ENCODE data around the gene SV2C. TPM values are rescaled to one million over a fixed set of nuclear protein-coding genes. Genes with fewer than 3 reads are reported as not detected.

The SV2C gene
- total RNA-seq, 1 experiment from 2014 or later: 0.09 TPM

DNA sequence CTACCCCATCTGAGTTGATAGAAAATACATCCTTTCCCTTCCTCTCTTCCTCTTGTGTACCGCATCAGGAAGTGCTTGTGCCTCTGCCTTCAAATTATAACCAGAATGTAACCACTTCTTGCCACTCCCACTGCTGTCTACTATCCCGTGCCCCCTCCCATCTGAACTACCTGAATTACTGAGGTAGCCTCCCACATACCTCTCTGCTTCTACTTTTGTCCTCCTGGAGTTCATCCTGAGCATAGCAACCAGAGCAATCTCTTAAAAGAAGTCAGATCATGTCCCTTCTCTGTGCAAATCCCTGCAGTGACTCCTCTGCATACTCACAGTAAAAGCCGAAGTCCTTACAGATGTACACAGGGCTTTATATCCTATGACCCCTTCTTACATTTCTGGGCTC lies 23.0 kb downstream of the SV2C start (continued):
- no peak for TF ChIP-seq NFE2L1 (CRISPR knock-in tag; IDR thresholded peaks at IDR 0.05)
- no peak for TF ChIP-seq JUN (CRISPR knock-in tag; IDR thresholded peaks at IDR 0.05)
- TF ChIP-seq, protein P1, sequence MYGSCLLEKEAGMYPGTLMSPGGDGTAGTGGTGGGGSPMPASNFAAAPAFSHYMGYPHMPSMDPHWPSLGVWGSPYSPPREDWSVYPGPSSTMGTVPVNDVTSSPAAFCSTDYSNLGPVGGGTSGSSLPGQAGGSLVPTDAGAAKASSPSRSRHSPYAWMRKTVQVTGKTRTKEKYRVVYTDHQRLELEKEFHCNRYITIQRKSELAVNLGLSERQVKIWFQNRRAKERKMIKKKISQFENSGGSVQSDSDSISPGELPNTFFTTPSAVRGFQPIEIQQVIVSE (CRISPR knock-in tag; IDR thresholded peaks at IDR 0.05; ENCODE audit: borderline replicate concordance): no peak
- TF ChIP-seq HMGA2 (CRISPR knock-in tag; IDR thresholded peaks at IDR 0.05): no peak

DNA sequence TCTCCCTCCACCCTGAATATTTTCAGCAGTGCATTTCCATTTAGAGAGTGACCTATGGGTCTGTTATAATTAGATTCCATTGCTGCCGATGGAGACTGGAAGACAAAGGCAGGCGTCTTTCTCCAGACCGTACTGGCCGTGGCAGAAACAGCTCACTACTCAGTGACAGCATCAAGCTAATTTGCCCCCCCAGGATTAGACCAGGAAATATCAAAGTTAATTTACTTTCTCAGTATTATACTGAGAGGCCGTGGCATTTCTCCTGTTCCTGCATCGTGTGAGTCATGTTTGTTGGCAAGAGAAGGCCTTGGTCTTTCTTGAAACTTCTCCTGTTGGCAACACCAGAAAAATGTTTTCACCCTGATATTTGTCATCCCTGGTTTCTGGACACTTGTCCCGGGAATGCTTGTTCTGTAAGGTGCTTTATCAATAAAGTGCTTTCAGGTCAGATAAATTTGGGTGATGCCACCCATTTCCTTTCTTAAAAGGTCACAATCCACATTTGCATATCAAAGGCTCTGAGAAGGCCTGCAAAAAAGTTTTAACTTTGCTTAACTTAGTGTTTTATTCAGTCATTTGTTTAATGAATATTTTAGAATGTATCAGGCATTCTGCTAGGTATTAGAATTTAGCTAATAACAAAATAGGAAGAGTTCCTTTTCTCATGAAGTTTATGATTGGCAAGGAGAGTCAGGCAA lies 28.4 kb downstream of the SV2C start:
- DNase-seq (ENCODE audit: low spot score): no peak
- no peaks in the 10 kb centered on the region for H3K9me3 Mint-ChIP-seq
- CTCF ChIA-PET: no interaction called here
- H3K27ac Mint-ChIP-seq: no peak overlapping the region
- TF ChIP-seq NFATC4 (CRISPR knock-in tag; IDR thresholded peaks at IDR 0.05) (no peak), TCF7 (CRISPR knock-in tag; IDR thresholded peaks at IDR 0.05; ENCODE audit: low read depth) (no peak), RELA (CRISPR knock-in tag; IDR thresholded peaks at IDR 0.05; ENCODE audit: borderline replicate concordance) (no peak), ATF1 (CRISPR knock-in tag; IDR thresholded peaks at IDR 0.05) (no peak), KAT7 (CRISPR knock-in tag; IDR thresholded peaks at IDR 0.05; ENCODE audit: borderline replicate concordance) (no peak), MYBL2 (CRISPR knock-in tag; IDR thresholded peaks at IDR 0.05) (no peak), JUN (CRISPR knock-in tag; IDR thresholded peaks at IDR 0.05) (no peak), ZNF138 (CRISPR knock-in tag; conservative IDR thresholded peaks at IDR 0.05) (no peak), ZNF423 (CRISPR knock-in tag; IDR thresholded peaks at IDR 0.05) (no peak), ZNF317 (CRISPR knock-in tag; IDR thresholded peaks at IDR 0.05; ENCODE audit: borderline replicate concordance, low read depth) (no peak)
- TF ChIP-seq, protein P2, sequence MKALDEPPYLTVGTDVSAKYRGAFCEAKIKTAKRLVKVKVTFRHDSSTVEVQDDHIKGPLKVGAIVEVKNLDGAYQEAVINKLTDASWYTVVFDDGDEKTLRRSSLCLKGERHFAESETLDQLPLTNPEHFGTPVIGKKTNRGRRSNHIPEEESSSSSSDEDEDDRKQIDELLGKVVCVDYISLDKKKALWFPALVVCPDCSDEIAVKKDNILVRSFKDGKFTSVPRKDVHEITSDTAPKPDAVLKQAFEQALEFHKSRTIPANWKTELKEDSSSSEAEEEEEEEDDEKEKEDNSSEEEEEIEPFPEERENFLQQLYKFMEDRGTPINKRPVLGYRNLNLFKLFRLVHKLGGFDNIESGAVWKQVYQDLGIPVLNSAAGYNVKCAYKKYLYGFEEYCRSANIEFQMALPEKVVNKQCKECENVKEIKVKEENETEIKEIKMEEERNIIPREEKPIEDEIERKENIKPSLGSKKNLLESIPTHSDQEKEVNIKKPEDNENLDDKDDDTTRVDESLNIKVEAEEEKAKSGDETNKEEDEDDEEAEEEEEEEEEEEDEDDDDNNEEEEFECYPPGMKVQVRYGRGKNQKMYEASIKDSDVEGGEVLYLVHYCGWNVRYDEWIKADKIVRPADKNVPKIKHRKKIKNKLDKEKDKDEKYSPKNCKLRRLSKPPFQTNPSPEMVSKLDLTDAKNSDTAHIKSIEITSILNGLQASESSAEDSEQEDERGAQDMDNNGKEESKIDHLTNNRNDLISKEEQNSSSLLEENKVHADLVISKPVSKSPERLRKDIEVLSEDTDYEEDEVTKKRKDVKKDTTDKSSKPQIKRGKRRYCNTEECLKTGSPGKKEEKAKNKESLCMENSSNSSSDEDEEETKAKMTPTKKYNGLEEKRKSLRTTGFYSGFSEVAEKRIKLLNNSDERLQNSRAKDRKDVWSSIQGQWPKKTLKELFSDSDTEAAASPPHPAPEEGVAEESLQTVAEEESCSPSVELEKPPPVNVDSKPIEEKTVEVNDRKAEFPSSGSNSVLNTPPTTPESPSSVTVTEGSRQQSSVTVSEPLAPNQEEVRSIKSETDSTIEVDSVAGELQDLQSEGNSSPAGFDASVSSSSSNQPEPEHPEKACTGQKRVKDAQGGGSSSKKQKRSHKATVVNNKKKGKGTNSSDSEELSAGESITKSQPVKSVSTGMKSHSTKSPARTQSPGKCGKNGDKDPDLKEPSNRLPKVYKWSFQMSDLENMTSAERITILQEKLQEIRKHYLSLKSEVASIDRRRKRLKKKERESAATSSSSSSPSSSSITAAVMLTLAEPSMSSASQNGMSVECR (CRISPR knock-in tag; IDR thresholded peaks at IDR 0.05; ENCODE audit: borderline replicate concordance): no peak
- TF ChIP-seq, protein P3, sequence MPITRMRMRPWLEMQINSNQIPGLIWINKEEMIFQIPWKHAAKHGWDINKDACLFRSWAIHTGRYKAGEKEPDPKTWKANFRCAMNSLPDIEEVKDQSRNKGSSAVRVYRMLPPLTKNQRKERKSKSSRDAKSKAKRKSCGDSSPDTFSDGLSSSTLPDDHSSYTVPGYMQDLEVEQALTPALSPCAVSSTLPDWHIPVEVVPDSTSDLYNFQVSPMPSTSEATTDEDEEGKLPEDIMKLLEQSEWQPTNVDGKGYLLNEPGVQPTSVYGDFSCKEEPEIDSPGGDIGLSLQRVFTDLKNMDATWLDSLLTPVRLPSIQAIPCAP (CRISPR knock-in tag; IDR thresholded peaks at IDR 0.05): no peak
- TF ChIP-seq, protein P4, sequence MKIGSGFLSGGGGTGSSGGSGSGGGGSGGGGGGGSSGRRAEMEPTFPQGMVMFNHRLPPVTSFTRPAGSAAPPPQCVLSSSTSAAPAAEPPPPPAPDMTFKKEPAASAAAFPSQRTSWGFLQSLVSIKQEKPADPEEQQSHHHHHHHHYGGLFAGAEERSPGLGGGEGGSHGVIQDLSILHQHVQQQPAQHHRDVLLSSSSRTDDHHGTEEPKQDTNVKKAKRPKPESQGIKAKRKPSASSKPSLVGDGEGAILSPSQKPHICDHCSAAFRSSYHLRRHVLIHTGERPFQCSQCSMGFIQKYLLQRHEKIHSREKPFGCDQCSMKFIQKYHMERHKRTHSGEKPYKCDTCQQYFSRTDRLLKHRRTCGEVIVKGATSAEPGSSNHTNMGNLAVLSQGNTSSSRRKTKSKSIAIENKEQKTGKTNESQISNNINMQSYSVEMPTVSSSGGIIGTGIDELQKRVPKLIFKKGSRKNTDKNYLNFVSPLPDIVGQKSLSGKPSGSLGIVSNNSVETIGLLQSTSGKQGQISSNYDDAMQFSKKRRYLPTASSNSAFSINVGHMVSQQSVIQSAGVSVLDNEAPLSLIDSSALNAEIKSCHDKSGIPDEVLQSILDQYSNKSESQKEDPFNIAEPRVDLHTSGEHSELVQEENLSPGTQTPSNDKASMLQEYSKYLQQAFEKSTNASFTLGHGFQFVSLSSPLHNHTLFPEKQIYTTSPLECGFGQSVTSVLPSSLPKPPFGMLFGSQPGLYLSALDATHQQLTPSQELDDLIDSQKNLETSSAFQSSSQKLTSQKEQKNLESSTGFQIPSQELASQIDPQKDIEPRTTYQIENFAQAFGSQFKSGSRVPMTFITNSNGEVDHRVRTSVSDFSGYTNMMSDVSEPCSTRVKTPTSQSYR (CRISPR knock-in tag; IDR thresholded peaks at IDR 0.05): no peak
- TF ChIP-seq, protein P5, sequence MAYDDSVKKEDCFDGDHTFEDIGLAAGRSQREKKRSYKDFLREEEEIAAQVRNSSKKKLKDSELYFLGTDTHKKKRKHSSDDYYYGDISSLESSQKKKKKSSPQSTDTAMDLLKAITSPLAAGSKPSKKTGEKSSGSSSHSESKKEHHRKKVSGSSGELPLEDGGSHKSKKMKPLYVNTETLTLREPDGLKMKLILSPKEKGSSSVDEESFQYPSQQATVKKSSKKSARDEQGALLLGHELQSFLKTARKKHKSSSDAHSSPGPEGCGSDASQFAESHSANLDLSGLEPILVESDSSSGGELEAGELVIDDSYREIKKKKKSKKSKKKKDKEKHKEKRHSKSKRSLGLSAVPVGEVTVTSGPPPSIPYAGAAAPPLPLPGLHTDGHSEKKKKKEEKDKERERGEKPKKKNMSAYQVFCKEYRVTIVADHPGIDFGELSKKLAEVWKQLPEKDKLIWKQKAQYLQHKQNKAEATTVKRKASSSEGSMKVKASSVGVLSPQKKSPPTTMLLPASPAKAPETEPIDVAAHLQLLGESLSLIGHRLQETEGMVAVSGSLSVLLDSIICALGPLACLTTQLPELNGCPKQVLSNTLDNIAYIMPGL (CRISPR knock-in tag; IDR thresholded peaks at IDR 0.05): no peak
- no peaks in the 10 kb centered on the region for H3K27me3 Mint-ChIP-seq (ENCODE audit: low read depth)
- POLR2A ChIA-PET: no interaction called here
- peaks cover 9% of the 10 kb centered on the region for H3K4me1 Mint-ChIP-seq
- no peak overlapping the region for H3K4me3 Mint-ChIP-seq
- no peaks in the 10 kb centered on the region for H3K36me3 Mint-ChIP-seq
- ATAC-seq: no peak
